DND-41 (cell line): Measurements from ENCODE around the gene BRD3.

Experiments
- ATAC-seq: fragments of 200-7000 bp; cut with Tn5 transposase; 3 replicates; pipeline ENCODE4 v1.9.1; 2021; ENCODE audit warnings: low read depth; ENCODE audit not compliant: insufficient read depth
- DNase-seq: peaks from one replicate; pipeline ENCODE4 v3.0.0-alpha.2; 2020
- H2AFZ ChIP-seq: 2 replicates; pipeline ENCODE4 v1.6.0; 2012; ENCODE audit warnings: low read depth, low read length
- H3K27ac ChIP-seq: 2 replicates; pipeline ENCODE4 v1.5.1; 2012; ENCODE audit warnings: low read length, inconsistent platforms
- H3K27me3 ChIP-seq: fragments of 200-600 bp; sonication (generic); 2 replicates; pipeline ENCODE4 v1.6.0; 2012; ENCODE audit warnings: low read length, mild to moderate bottlenecking, inconsistent platforms; ENCODE audit not compliant: insufficient read depth, poor library complexity
- H3K36me3 ChIP-seq: 2 replicates; pipeline ENCODE4 v1.5.1; 2012; ENCODE audit warnings: low read length, inconsistent platforms; ENCODE audit not compliant: insufficient read depth
- H3K4me1 ChIP-seq: 2 replicates; pipeline ENCODE4 v1.5.1; 2012; ENCODE audit warnings: mild to moderate bottlenecking, low read length; ENCODE audit not compliant: insufficient read depth
- H3K4me2 ChIP-seq: 2 replicates; pipeline ENCODE4 v1.6.0; 2012; ENCODE audit warnings: mild to moderate bottlenecking, moderate library complexity, low read length, inconsistent platforms; ENCODE audit not compliant: insufficient read depth
- H3K4me3 ChIP-seq, 2 experiments: fragments of 200-600 bp in 1 of 2; shearing (Covaris generic) in 1 of 2; 2 replicates each; pipeline ENCODE4 v1.5.1; 2012 to 2016; ENCODE audit warnings: inconsistent platforms in 2 of 2, low read length in 2 of 2, mild to moderate bottlenecking in 2 of 2, low read depth in 1 of 2, moderate library complexity in 1 of 2
- H3K79me2 ChIP-seq: 2 replicates; pipeline ENCODE4 v1.6.0; 2012; ENCODE audit warnings: low read length, inconsistent platforms; ENCODE audit not compliant: insufficient read depth
- H3K9ac ChIP-seq: 2 replicates; pipeline ENCODE4 v1.6.0; 2012; ENCODE audit warnings: low read depth, mild to moderate bottlenecking, inconsistent platforms, low read length, moderate library complexity
- H3K9me3 ChIP-seq: 2 replicates; pipeline ENCODE4 v1.5.1; 2012; ENCODE audit warnings: low read length, moderate library complexity, mild to moderate bottlenecking, inconsistent platforms; ENCODE audit not compliant: insufficient read depth, severe bottlenecking
- H4K20me1 ChIP-seq: 2 replicates; pipeline ENCODE4 v1.6.0; 2012; ENCODE audit warnings: low read length; ENCODE audit not compliant: insufficient read depth
- CTCF ChIP-seq: IDR thresholded peaks from 2 replicates; pipeline ENCODE4 v1.5.1; 2012; ENCODE audit warnings: borderline replicate concordance, low read length, moderate library complexity, mild to moderate bottlenecking; ENCODE audit not compliant: poor library complexity, severe bottlenecking; ENCODE audit errors: extremely low read depth
- EZH2 ChIP-seq: IDR thresholded peaks from 3 replicates; pipeline ENCODE4 v1.6.1; 2012; ENCODE audit warnings: borderline replicate concordance, low read depth, mild to moderate bottlenecking, moderate library complexity, low read length, inconsistent platforms; ENCODE audit not compliant: severe bottlenecking

The BRD3 gene

GRCh38 chr9:134061019-134061687 is 6.7 kb downstream of the BRD3 start:
- ATAC-seq = no peak
- no peak for DNase-seq
- peaks cover 98% of the 10 kb centered on the region for H4K20me1 ChIP-seq
- no peak for TF ChIP-seq CTCF
- no peak for TF ChIP-seq EZH2
- no peak overlapping the region for H3K9ac ChIP-seq
- peaks cover 20% of the 10 kb centered on the region for H3K4me1 ChIP-seq
- H3K27me3 ChIP-seq = no peaks in the 10 kb centered on the region
- H3K36me3 ChIP-seq = peaks cover 15% of the 10 kb centered on the region; the same call in 1 of the 2 replicates
- H3K9me3 ChIP-seq = no peaks in the 10 kb centered on the region
- H2AFZ ChIP-seq = no peak overlapping the region
- H3K79me2 ChIP-seq = peaks cover 100% of the 10 kb centered on the region
- no peak overlapping the region for H3K4me3 ChIP-seq
- no peak overlapping the region for H3K27ac ChIP-seq
- no peak overlapping the region for H3K4me2 ChIP-seq

- Histone ChIP-seq H3K27ac (no peak overlapping the region), H3K4me2 (no peak overlapping the region), H3K36me3 (peaks cover 21% of the 10 kb centered on the region; the same call in 1 of the 2 replicates), H3K4me3 (no peak overlapping the region), H2AFZ (no peak overlapping the region), H3K79me2 (peaks cover 100% of the 10 kb centered on the region), H3K9ac (no peak overlapping the region), H4K20me1 (peaks cover 98% of the 10 kb centered on the region), H3K27me3 (no peaks in the 10 kb centered on the region), H3K4me1 (peaks cover 14% of the 10 kb centered on the region), H3K9me3 (no peaks in the 10 kb centered on the region)
- no peak for ATAC-seq
- TF ChIP-seq CTCF (no peak), EZH2 (no peak)
- no peak for DNase-seq
These were observed 7.3 kb downstream of the BRD3 start for GRCh38 chr9:134060546-134060945.

- H3K27me3 ChIP-seq = no peaks in the 10 kb centered on the region
- H3K27ac ChIP-seq = no peak overlapping the region
- H4K20me1 ChIP-seq = peaks cover 99% of the 10 kb centered on the region
- ATAC-seq (no peak), DNase-seq (no peak)
- no peak overlapping the region for H2AFZ ChIP-seq
- H3K79me2 ChIP-seq = peaks cover 100% of the 10 kb centered on the region
- H3K9ac ChIP-seq = no peak overlapping the region
- no peaks in the 10 kb centered on the region for H3K9me3 ChIP-seq
- TF ChIP-seq EZH2 (no peak), CTCF (no peak)
- H3K36me3 ChIP-seq = peaks cover 22% of the 10 kb centered on the region; the same call in 1 of the 2 replicates
- no peak overlapping the region for H3K4me2 ChIP-seq
- H3K4me1 ChIP-seq = peaks cover 7% of the 10 kb centered on the region
- H3K4me3 ChIP-seq = no peak overlapping the region
These were observed 8.0 kb downstream of the BRD3 start for GRCh38 chr9:134059661-134060395.
